Ovary (tissue), 9 donors: ENCODE results near the gene GPRC5C. TPM values are rescaled to one million over a fixed set of nuclear protein-coding genes. Genes with fewer than 3 reads are reported as not detected.
A peak's percentile ranks its signal among the peaks of the same experiment; 100 is the strongest.

Experiments used
- DNase-seq, 5 donors: peaks; one replicate each; pipeline ENCODE4 v3.0.0-alpha.2; 2019 to 2020
- H3K27ac ChIP-seq, 2 donors: fragments of 200-600 bp; one replicate each; pipeline versions ENCODE4 v1.5.1 to v1.8.0; 2019 to 2022
- H3K27me3 ChIP-seq: fragments of 200-600 bp; one replicate; pipeline ENCODE4 v1.8.0; 2022
- H3K36me3 ChIP-seq: fragments of 200-600 bp; sonication (generic); one replicate; pipeline ENCODE4 v1.5.1; 2019
- H3K4me1 ChIP-seq: one replicate; pipeline ENCODE4 v1.8.1; 2013; ENCODE audit warnings: mild to moderate bottlenecking, moderate library complexity; ENCODE audit not compliant: insufficient read depth
- H3K4me3 ChIP-seq: fragments of 200-600 bp; sonication (generic); one replicate; pipeline ENCODE4 v1.5.1; 2017
- H3K9me3 ChIP-seq, 2 donors: fragments of 200-600 bp in 1 of 2; sonication (generic) in 1 of 2; one replicate each; pipeline versions ENCODE4 v1.5.1 to v1.8.1; 2013 to 2019; ENCODE audit warnings: mild to moderate bottlenecking in 1 of 2, moderate library complexity in 1 of 2
- EP300 ChIP-seq: sonication (generic); formaldehyde crosslinking; IDR thresholded peaks from one replicate; pipeline ENCODE4 v1.6.1; 2017; ENCODE audit warnings: antibody characterized with exemption
- POLR2A ChIP-seq: fragments of 450-650 bp; IDR thresholded peaks from one replicate; pipeline ENCODE4 v1.6.1; 2017; ENCODE audit warnings: antibody characterized with exemption, mild to moderate bottlenecking, moderate library complexity
- whole genome bisulfite sequencing, 3 donors: extraction: QIAGEN DNeasy Blood & Tissue Kit in 1 of 3; methylation state at CpG; one replicate each; pipeline versions ENCODE4 v1.1.5 to v1.1.7; 2013 to 2017; 5-methylcytosine and 5-hydroxymethylcytosine counted together
- intact Hi-C, 4 donors: fragments of 100-400 bp; cut with DNase I; formaldehyde crosslinking; loops; one replicate each; pipeline versions ENCODE4 v1.11.0 to v1.15.1; 2022 to 2023
- polyA plus RNA-seq, 2 donors: library from polyadenylated mRNA; stranded (reverse); fragments of 200-250 nt in 1 of 2; fragments of 350-450 nt in 1 of 2; fragmentation: Illumina TruSeq in 1 of 2; extraction: RNeasy Lipid Tissue Mini Kit (QIAGEN cat#74804) in 1 of 2; gene quantifications; one replicate each; pipeline ENCODE4 v1.2.3, GENCODE V29; 2013 to 2014
- total RNA-seq, 7 donors: library from RNA; depleted of rRNA in 2 of 7; stranded (reverse); fragments of >200 nt in 2 of 7; fragmentation: NEBNext Ultra II Directional in 3 of 7; extraction: Animal tissue kit (Norgen Biotek cat#: 25700) in 3 of 7; gene quantifications; one replicate each; pipeline versions ENCODE4 v1.1.0 to v1.2.4, GENCODE V29; 2016 to 2023
- TF ChIP-seq, protein P1 (sequence below), 3 donors: fragments of 450-650 bp in 2 of 3; fragments of 200-600 bp in 1 of 3; IDR thresholded peaks; one replicate each; pipeline versions ENCODE4 v1.5.1 to v1.8.0; 2016 to 2022; ENCODE audit warnings: antibody characterized with exemption in 3 of 3, mild to moderate bottlenecking in 1 of 3
- donor health status: DM: no; HTN: no; CAD: no; lungs with moderate emphysema.
- donor health status: DM: no; HTN: no; CAD: no.
- donor health status: Bipolar disorder and iron deficiency.
- donor health status: DM: yes; HTN: yes; CAD: no.
- donor health status: DM: no; HTN: no; CAD: no.
- donor health status: DM: yes; HTN: yes; CAD: no.

The GPRC5C gene
- total and polyA plus RNA-seq, 9 donors = 3.7 to 133 (median 61.8) TPM

DNA sequence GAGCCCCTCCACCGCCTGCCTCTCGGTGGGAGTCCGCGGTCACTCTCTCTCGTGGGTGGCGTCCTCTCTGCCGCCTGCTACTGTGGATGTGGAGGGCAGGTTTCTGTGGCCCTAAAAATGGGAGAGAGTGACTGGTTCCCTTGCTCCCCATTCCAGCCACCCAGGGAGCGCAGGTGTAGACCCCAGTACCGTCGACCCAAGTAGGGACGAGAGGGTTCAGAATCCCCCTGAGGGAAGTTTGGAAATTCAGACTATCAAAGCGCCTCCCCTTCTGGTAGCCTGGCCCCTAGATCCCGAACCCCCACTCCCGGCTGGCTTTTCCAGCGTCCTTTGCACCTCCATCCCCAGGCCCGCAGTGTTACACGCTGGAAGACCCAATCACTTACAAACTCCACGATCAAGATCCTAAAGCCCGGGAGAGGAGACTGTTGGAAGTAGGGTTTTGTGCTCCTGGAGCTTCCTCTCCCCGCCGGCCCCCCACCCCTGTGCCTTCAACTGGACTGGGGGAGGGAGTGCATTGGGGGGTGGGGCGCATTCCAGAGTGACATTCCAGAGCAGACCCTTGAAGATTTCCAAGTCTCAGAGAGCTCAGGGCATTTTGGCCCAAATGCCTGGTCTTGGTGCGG lies 991 bp downstream of the GPRC5C start:
- Histone ChIP-seq H3K27me3 (no peaks in the 10 kb centered on the region), H3K27ac (peak overlapping the region; percentile 77 to 96), H3K36me3 (no peaks in the 10 kb centered on the region), H3K4me1 (peaks cover 9% of the 10 kb centered on the region), H3K4me3 (peak overlapping the region; percentile 52), H3K9me3 (no peaks in the 10 kb centered on the region)
- WGBS, 3 donors = 13 to 18% (median 14%) methylated on average over 22 to 23 of the region's 23 CpGs
- DNase-seq = peak in 3 of 5 donors; percentile 36 to 45 (median 40)
- TF ChIP-seq, protein P1, sequence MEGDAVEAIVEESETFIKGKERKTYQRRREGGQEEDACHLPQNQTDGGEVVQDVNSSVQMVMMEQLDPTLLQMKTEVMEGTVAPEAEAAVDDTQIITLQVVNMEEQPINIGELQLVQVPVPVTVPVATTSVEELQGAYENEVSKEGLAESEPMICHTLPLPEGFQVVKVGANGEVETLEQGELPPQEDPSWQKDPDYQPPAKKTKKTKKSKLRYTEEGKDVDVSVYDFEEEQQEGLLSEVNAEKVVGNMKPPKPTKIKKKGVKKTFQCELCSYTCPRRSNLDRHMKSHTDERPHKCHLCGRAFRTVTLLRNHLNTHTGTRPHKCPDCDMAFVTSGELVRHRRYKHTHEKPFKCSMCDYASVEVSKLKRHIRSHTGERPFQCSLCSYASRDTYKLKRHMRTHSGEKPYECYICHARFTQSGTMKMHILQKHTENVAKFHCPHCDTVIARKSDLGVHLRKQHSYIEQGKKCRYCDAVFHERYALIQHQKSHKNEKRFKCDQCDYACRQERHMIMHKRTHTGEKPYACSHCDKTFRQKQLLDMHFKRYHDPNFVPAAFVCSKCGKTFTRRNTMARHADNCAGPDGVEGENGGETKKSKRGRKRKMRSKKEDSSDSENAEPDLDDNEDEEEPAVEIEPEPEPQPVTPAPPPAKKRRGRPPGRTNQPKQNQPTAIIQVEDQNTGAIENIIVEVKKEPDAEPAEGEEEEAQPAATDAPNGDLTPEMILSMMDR (IDR thresholded peaks at IDR 0.05) = no peak
- TF ChIP-seq EP300 (no peak), POLR2A (no peak)
- intact Hi-C loops = no loop called here

DNA sequence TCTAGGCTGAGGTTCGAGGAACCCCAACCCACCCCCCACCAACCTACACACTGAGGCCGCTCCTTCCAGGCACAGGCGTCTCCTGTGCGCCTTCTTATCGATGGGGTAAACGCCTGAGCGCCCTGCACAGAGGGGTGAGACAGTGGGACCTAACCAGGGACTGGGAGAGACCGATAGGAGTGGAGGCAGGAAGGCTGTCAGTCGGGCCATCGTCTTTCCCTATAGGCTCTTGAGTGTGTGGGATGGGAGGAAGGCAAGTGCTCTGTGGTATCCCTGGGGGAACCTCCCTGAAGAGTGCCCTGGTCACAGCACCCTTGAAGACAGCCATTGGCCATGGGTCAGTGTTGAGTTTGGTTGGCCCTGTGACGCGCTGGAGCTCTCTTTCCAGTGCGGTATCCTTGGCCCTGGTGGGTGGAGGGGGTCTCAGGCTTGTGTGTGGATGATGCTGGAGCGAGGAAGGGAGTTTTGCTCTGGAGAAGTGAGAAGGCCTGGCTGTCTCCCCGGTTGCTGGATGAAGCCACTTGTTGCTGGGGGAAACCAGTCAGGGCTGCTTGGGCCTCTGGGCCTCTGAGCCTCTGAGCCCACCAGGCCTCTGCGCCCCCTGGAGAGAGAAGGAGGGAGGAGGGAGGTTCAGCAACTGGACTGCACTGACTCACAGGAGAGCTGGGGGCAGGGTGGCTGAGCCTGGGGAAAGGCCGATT lies 1.7 kb downstream of the GPRC5C start:
- intact Hi-C loops = no loop called here
- no peaks in the 10 kb centered on the region for H3K9me3 ChIP-seq
- peak in 4 of 5 donors; percentile 46 to 55 (median 52) for DNase-seq
- 57 to 64% (median 63%) methylated on average over 17 of the region's 17 CpGs for WGBS, 3 donors
- peak overlapping the region; percentile 52 for H3K4me3 ChIP-seq
- H3K4me1 ChIP-seq = peaks cover 9% of the 10 kb centered on the region
- TF ChIP-seq, protein P1 (IDR thresholded peaks at IDR 0.05) = no peak
- no peak for TF ChIP-seq EP300
- TF ChIP-seq POLR2A = no peak
- H3K27ac ChIP-seq = peak overlapping the region; percentile 33 to 96
- no peaks in the 10 kb centered on the region for H3K36me3 ChIP-seq
- no peaks in the 10 kb centered on the region for H3K27me3 ChIP-seq

DNA sequence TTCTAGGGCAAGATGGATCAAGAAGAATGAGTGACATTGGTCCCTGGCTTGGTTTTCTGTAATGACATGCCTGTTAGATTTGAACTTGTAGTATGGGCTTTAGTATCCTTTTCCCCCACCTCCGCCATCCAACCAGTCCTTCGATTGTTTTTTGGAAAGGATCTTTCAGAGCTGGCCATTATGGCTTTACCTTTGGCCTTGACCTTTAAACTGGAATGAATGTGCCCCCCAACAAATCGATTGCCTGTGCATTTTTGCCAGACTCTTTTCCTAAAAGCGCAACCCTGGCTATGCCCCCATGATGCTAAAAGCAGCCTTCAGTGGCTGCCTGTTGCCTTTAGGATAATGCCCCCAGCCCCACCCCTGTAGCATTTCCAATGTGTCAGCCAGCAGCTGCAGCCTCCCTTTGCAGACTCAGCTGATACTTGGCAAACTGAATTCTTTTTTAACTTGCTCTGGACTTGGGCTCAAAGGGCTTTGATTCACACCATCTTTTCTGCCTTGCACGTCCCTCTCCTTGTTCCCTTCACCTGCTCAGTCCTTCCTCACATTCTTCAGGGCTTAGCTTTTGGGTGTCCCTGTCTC lies 4.0 kb downstream of the GPRC5C start:
- Histone ChIP-seq H3K27me3 (no peaks in the 10 kb centered on the region), H3K4me3 (no peak overlapping the region), H3K36me3 (no peaks in the 10 kb centered on the region), H3K27ac (no peak overlapping the region), H3K9me3 (no peaks in the 10 kb centered on the region), H3K4me1 (peaks cover 6% of the 10 kb centered on the region)
- TF ChIP-seq, protein P1 (IDR thresholded peaks at IDR 0.05) = no peak
- no peak for TF ChIP-seq EP300
- no peak for TF ChIP-seq POLR2A
- 44 to 61% (median 54%) methylated on average over 5 of the region's 5 CpGs for WGBS, 3 donors
- DNase-seq = no peak
- intact Hi-C loops = no loop called here

DNA sequence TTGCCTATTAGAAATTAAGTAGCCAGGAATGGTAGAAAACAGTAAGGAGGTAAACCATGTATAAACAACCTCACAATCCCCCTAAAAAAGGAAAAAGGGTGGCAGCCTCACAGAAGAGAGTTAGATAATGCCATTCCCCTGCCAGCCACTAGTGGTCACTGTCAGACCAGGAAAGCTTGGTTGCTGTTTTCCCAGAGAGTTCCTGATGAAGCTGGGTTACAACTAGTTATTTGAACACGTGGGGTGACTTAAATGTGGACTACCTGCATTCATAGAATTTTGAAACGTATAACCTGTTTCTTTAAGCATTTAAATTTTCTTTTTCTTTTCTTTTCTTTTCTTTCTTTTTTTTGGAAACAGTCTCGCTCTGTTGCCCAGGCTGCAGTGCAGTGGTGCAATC lies 5.8 kb downstream of the GPRC5C start:
- DNase-seq = no peak
- no peaks in the 10 kb centered on the region for H3K36me3 ChIP-seq
- peaks cover 10% of the 10 kb centered on the region for H3K4me1 ChIP-seq
- no peak overlapping the region for H3K4me3 ChIP-seq
- 86 to 90% (median 87%) methylated on average over 3 of the region's 3 CpGs for WGBS, 3 donors
- H3K9me3 ChIP-seq = no peaks in the 10 kb centered on the region
- H3K27me3 ChIP-seq = no peaks in the 10 kb centered on the region
- no peak for TF ChIP-seq POLR2A
- intact Hi-C loops = no loop called here
- no peak overlapping the region for H3K27ac ChIP-seq
